Measurements from ENCODE around the gene SZRD1. TPM values are rescaled to one million over a fixed set of nuclear protein-coding genes. Genes with fewer than 3 reads are reported as not detected.

SZRD1 gene
- total and polyA plus RNA-seq, 2 of the 4 experiments (the other 2 are of a cell fraction): 119 to 149 TPM

GRCh38 chr1:16440131-16440469 is 73.1 kb downstream of the SZRD1 start:
- Histone ChIP-seq H3K27ac (ENCODE audit: insufficient read depth, low read length) (peak overlapping the region; percentile 66), H2BK5ac (ENCODE audit: low read depth, low read length, poor library complexity, severe bottlenecking) (peak overlapping the region; percentile 66), H3K4me2 (ENCODE audit: low read depth, low read length) (peak overlapping the region; percentile 79), H4K91ac (ENCODE audit: insufficient read depth, low read depth, low read length) (peak overlapping the region; percentile 87), H3K23ac (ENCODE audit: low read depth, low read length) (peak overlapping the region; percentile 31; the same call in 1 of the 2 replicates), H3K9me3 (ENCODE audit: control insufficient read depth, insufficient read depth, low read length) (no peaks in the 10 kb centered on the region), H3K9ac (ENCODE audit: low read depth, low read length) (peak overlapping the region; percentile 70), H2AK9ac (replicated peaks; ENCODE audit: low read depth, low read length, poor library complexity) (peak overlapping the region; percentile 81), H3K56ac (ENCODE audit: extremely low read depth, insufficient read depth, low read length) (peak overlapping the region; percentile 68; the same call in 1 of the 2 replicates), H3K27me3 (ENCODE audit: control insufficient read depth, insufficient read depth, low read length) (no peaks in the 10 kb centered on the region), H3K4me3 (ENCODE audit: insufficient read depth, low read depth, low read length) (no peak overlapping the region), H2AFZ (replicated peaks; ENCODE audit: low read length, poor library complexity) (peak overlapping the region; percentile 96), H2BK15ac (ENCODE audit: low read depth, low read length) (peak overlapping the region; percentile 63; the same call in 1 of the 3 replicates), H4K5ac (ENCODE audit: low read depth, low read length) (peak overlapping the region; percentile 96), H2BK120ac (ENCODE audit: low read depth, low read length) (peak overlapping the region; percentile 86), H2BK20ac (ENCODE audit: low read depth, low read length) (peak overlapping the region; percentile 66; the same call in 1 of the 2 replicates), H3K18ac (ENCODE audit: low read depth, low read length) (peak overlapping the region; percentile 76; the same call in 1 of the 2 replicates), H3K4me1 (ENCODE audit: control insufficient read depth, insufficient read depth, low read length) (peaks cover 2% of the 10 kb centered on the region), H3K36me3 (ENCODE audit: control insufficient read depth, insufficient read depth, low read length) (peaks cover 17% of the 10 kb centered on the region), H2AK5ac (ENCODE audit: low read depth, low read length) (0 out of 2 replicates have a peak overlapping the region, but pooled peaks have one; percentile 45), H3K14ac (replicated peaks; ENCODE audit: low read depth, low read length) (peak overlapping the region; percentile 92), H3K9me1 (ENCODE audit: insufficient read depth, low read length) (peaks cover 5% of the 10 kb centered on the region; the same call in 1 of the 2 replicates), H4K8ac (ENCODE audit: low read depth in 2 of 2, low read length in 2 of 2) (peak overlapping the region; percentile 86 to 99), H3K4ac (ENCODE audit: low read depth, low read length) (peak overlapping the region; percentile 84), H4K20me1 (ENCODE audit: insufficient read depth, low read length) (peaks cover 17% of the 10 kb centered on the region; the same call in 1 of the 2 replicates), H3K79me1 (ENCODE audit: low read depth in 1 of 2, low read length in 2 of 2) (peaks cover 21 to 48% of the 10 kb centered on the region in 2 experiments)
- dilution Hi-C loops (cut with HindIII; ENCODE audit: low sequenced_read_pairs, unreplicated experiment) (no loop called here), in situ Hi-C loops (cut with MboI; ENCODE audit: low sequenced_read_pairs) (no loop called here), intact Hi-C loops (cut with micrococcal nuclease) (loop anchor here (1.0 kb wide), 1 partner anchor 72 kb away; no protein-coding TSS in a partner anchor)
- ATAC-seq (ENCODE audit: low read depth): peak; percentile 35
- no peak for DNase-seq
- ChIA-PET CTCF (interaction anchor here (0.7 to 1.2 kb wide), 6 partner anchors 9 to 367 kb away, joined by 3 to 4 read pairs (median 3); no protein-coding TSS in a partner anchor), POLR2A (ENCODE audit: unreplicated experiment) (interaction anchor here (0.6 kb wide), 1 partner anchor 72 kb away, joined by 3 read pairs; no protein-coding TSS in a partner anchor)
- no CpG with 5 or more reads among the region's 7 CpGs for WGBS, 2 experiments (ENCODE audit: extremely low coverage in 2 of 2, insufficient read length in 1 of 2)
- BruUV-seq (replicated peaks): no TSS peak
- TF ChIP-seq FOS (IDR thresholded peaks at IDR 0.05; ENCODE audit: low read depth, low read length): no peak
- no peak for TF ChIP-seq MXI1 (IDR thresholded peaks at IDR 0.05; ENCODE audit: borderline replicate concordance, low read depth, low read length)
- no peak for TF ChIP-seq RFX5 (IDR thresholded peaks at IDR 0.05; ENCODE audit: low read depth, low read length)
- TF ChIP-seq, protein P1, sequence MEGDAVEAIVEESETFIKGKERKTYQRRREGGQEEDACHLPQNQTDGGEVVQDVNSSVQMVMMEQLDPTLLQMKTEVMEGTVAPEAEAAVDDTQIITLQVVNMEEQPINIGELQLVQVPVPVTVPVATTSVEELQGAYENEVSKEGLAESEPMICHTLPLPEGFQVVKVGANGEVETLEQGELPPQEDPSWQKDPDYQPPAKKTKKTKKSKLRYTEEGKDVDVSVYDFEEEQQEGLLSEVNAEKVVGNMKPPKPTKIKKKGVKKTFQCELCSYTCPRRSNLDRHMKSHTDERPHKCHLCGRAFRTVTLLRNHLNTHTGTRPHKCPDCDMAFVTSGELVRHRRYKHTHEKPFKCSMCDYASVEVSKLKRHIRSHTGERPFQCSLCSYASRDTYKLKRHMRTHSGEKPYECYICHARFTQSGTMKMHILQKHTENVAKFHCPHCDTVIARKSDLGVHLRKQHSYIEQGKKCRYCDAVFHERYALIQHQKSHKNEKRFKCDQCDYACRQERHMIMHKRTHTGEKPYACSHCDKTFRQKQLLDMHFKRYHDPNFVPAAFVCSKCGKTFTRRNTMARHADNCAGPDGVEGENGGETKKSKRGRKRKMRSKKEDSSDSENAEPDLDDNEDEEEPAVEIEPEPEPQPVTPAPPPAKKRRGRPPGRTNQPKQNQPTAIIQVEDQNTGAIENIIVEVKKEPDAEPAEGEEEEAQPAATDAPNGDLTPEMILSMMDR (conservative IDR thresholded peaks at IDR 0.05; ENCODE audit: low read depth, low read length): no peak
- TF ChIP-seq MAZ (IDR thresholded peaks at IDR 0.05; ENCODE audit: borderline replicate concordance, low read depth, low read length): no peak
- no peak for TF ChIP-seq POLR2A (IDR thresholded peaks at IDR 0.05; ENCODE audit: low read depth, low read length)

Data from IMR-90 (cell line).